AG04449 (cell line): Measurements from ENCODE around the gene MUCL1.

Experiments
- CTCF ChIA-PET: fragments of 350-600 bp; formaldehyde crosslinking; extraction: SDS; loops from one replicate; lab custom pipeline; 2021; ENCODE audit warnings: antibody characterized with exemption; lab: Yijun Ruan, JAX
- POLR2A ChIA-PET: fragments of 400-600, 350-600 bp; formaldehyde crosslinking; extraction: SDS; loops from one replicate; lab custom pipeline; 2020; ENCODE audit warnings: antibody characterized with exemption, inconsistent platforms; lab: Yijun Ruan, JAX
- DNase-seq: peaks from one replicate; pipeline ENCODE4 v3.0.0-alpha.2; 2010; ENCODE audit warnings: low read depth, low spot score
- H3K4me3 ChIP-seq: 2 replicates; pipeline ENCODE4 v1.5.1; 2011; ENCODE audit warnings: low read depth, mild to moderate bottlenecking, control low read depth, low read length
- CTCF ChIP-seq: IDR thresholded peaks from one replicate; pipeline ENCODE4 v1.5.1; 2011; ENCODE audit warnings: mild to moderate bottlenecking, moderate library complexity, low read length, control low read depth, inconsistent platforms; ENCODE audit not compliant: insufficient read depth; ENCODE audit errors: missing control alignments

The MUCL1 gene

GRCh38 chr12:54865683-54866324 is 11.5 kb downstream of the MUCL1 start:
- no peak for DNase-seq
- no peak for TF ChIP-seq CTCF
- no peak overlapping the region for H3K4me3 ChIP-seq
- POLR2A ChIA-PET = no interaction called here
- CTCF ChIA-PET = no interaction called here

DNA sequence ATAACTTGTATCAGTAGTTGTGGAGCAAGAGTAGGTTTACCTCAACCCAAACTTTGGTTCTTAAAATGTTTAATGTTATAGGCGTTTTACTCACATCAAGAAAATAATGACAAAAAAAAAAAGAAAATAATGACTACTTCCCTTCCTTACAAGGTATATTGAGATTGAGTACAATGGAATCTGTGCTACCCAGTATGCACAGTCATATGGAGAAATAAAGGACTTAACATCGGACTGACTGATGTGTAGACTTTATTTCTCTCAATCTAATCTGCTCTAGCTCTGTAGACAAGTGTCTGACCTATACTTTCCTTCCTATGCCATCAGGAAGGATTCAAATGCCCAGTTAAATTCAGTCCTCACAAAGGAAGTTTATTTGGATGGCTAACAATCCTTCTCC is 14.4 kb downstream of the MUCL1 start:
- ChIA-PET CTCF (no interaction called here), POLR2A (no interaction called here)
- DNase-seq = no peak
- no peak overlapping the region for H3K4me3 ChIP-seq
- TF ChIP-seq CTCF = no peak

GRCh38 chr12:54870048-54870447 is 15.7 kb downstream of the MUCL1 start:
- DNase-seq = no peak
- ChIA-PET CTCF (no interaction called here), POLR2A (no interaction called here)
- no peak for TF ChIP-seq CTCF
- H3K4me3 ChIP-seq = no peak overlapping the region

DNA sequence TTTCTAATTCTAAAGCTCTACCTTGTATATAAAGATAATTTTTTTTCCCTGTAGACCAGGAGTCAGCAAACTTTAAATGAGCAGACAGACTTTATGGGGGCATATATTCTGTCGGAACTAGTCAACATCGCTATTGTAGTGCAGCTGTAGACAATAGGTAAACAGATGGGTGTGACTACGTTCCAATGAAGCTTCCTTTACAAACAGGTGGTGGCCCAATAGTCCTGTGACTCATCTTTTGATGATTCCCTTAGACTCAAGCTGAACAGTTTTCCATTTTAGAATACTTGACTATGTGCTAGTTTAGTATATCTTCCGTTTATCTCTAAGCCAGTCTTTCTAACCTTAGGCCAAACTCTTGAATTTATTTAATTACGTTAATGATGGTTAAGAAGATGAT is 16.3 kb downstream of the MUCL1 start:
- no peak for TF ChIP-seq CTCF
- POLR2A ChIA-PET = no interaction called here
- CTCF ChIA-PET = no interaction called here
- DNase-seq = no peak
- no peak overlapping the region for H3K4me3 ChIP-seq

DNA sequence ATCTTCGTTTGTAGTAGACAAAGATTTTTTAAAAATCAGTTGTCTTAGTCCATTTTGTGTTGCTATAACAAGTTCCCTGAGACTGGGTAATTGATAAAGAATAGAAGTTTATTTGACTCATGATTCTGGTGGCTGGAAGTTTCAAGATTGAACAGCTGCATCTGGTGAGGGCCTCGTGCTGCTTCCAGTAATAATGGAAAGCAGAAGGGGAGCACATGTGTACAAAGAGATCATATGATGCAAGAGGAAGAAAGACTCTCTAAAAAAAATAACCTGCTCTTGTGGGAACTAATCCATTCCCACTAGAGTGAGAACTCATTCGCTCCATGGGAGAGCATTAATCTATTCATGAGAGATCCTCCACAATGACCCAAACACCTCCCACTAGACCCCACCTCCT is 24.8 kb downstream of the MUCL1 start:
- no peak overlapping the region for H3K4me3 ChIP-seq
- no peak for TF ChIP-seq CTCF
- no peak for DNase-seq
- ChIA-PET POLR2A (no interaction called here), CTCF (no interaction called here)

DNA sequence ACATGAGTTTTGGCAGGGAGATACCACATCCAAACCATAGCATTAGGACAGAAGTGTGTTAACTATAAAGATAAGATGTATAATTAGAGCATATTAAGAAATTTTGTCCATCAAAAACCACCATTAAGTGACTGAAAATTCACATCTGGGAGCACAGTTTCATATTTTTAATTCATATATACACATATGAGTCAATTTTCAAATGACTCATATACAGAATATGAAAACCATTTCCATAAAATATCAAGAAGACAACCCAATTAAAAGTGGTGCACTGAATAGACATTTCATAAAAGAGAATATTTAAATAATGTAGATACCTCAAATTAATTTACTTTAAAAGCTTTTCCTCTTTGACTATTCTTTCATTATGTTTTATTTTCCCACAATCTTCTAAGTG is 25.3 kb downstream of the MUCL1 start:
- POLR2A ChIA-PET = no interaction called here
- no peak for TF ChIP-seq CTCF
- no peak for DNase-seq
- CTCF ChIA-PET = no interaction called here
- no peak overlapping the region for H3K4me3 ChIP-seq
